ENCODE measurements around the gene TRIM29.
"Not testable (repeated sequence)": the region's sequence is repeated elsewhere in the genome, so short reads cannot be mapped to it uniquely, and the experiment has no call there.

TRIM29 gene

GRCh38 chr11:120172054-120172911 is 34.4 kb upstream of the TRIM29 start:
- DNase-seq: no peak

- DNase-seq: no peak
Observed at GRCh38 chr11:120170741-120171261, 32.9 kb upstream of the TRIM29 start.

- DNase-seq: no peak
Observed at GRCh38 chr11:120169981-120170698, 32.2 kb upstream of the TRIM29 start.

- DNase-seq: peak; percentile 46
Observed at GRCh38 chr11:120168960-120169681, 31.2 kb upstream of the TRIM29 start.

- no peak for DNase-seq
Observed at GRCh38 chr11:120168108-120168959, 30.4 kb upstream of the TRIM29 start.

- DNase-seq: no peak
Observed at GRCh38 chr11:120167659-120168058, 29.7 kb upstream of the TRIM29 start.

- no peak for DNase-seq
Observed at GRCh38 chr11:120160436-120160835, 22.5 kb upstream of the TRIM29 start.

GRCh38 chr11:120153221-120153620 is 15.3 kb upstream of the TRIM29 start:
- DNase-seq: no peak

- no peak for DNase-seq
Observed at GRCh38 chr11:120151536-120151935, 13.6 kb upstream of the TRIM29 start.

GRCh38 chr11:120149246-120149645 is 11.3 kb upstream of the TRIM29 start:
- DNase-seq: no peak

- no peak for DNase-seq
Observed at GRCh38 chr11:120147950-120148270, 10.0 kb upstream of the TRIM29 start.

GRCh38 chr11:120147094-120147949 is 9.4 kb upstream of the TRIM29 start:
- no peak for DNase-seq

GRCh38 chr11:120146413-120147093 is 8.6 kb upstream of the TRIM29 start:
- DNase-seq: no peak

- DNase-seq: no peak
Observed at GRCh38 chr11:120144501-120144900, 6.6 kb upstream of the TRIM29 start.

GRCh38 chr11:120143472-120143871 is 5.6 kb upstream of the TRIM29 start:
- not testable (repeated sequence) for DNase-seq

- no peak for DNase-seq
Observed at GRCh38 chr11:120142441-120143100, 4.7 kb upstream of the TRIM29 start.

- no peak for DNase-seq
Observed at GRCh38 chr11:120141768-120142423, 4.0 kb upstream of the TRIM29 start.

- DNase-seq: no peak
Observed at GRCh38 chr11:120141113-120141767, 3.3 kb upstream of the TRIM29 start.
